Fibroblast of lung (primary cell): ENCODE data around the gene SIVA1. TPM values are rescaled to one million over a fixed set of nuclear protein-coding genes. Genes with fewer than 3 reads are reported as not detected.

Source experiments
- DNase-seq, 2 donors: peaks; one replicate each; pipeline versions ENCODE4 v3.0.0 to v3.0.0-alpha.2; 2010; ENCODE audit warnings: low read depth in 2 of 2
- H2AFZ ChIP-seq: 2 replicates; pipeline ENCODE4 v1.5.1; 2012; ENCODE audit warnings: low read length, control low read depth, inconsistent platforms
- H3K27ac ChIP-seq: 2 replicates; pipeline ENCODE4 v1.5.1; 2011; ENCODE audit warnings: low read length, control low read depth; ENCODE audit not compliant: insufficient read depth
- H3K27me3 ChIP-seq: 2 replicates; pipeline ENCODE4 v1.5.1; 2011; ENCODE audit warnings: mild to moderate bottlenecking, low read length; ENCODE audit not compliant: control insufficient read depth, insufficient read depth
- H3K36me3 ChIP-seq: 2 replicates; pipeline ENCODE4 v1.5.1; 2011; ENCODE audit warnings: low read length; ENCODE audit not compliant: control insufficient read depth, insufficient read depth
- H3K4me1 ChIP-seq: 2 replicates; pipeline ENCODE4 v1.5.1; 2011; ENCODE audit warnings: low read length; ENCODE audit not compliant: control insufficient read depth, insufficient read depth; ENCODE audit errors: extremely low read depth
- H3K4me2 ChIP-seq: 2 replicates; pipeline ENCODE4 v1.5.1; 2011; ENCODE audit warnings: low read length, control low read depth; ENCODE audit not compliant: insufficient read depth; ENCODE audit errors: extremely low read depth
- H3K4me3 ChIP-seq, 4 experiments: fragments of 200-600 bp in 1 of 4; sonication (generic) in 1 of 4; replicated peaks in 1 of 4; 2 replicates each; pipeline ENCODE4 v1.5.1; 2011 to 2016; ENCODE audit warnings: low read length in 4 of 4, low read depth in 3 of 4, mild to moderate bottlenecking in 3 of 4, control low read depth in 2 of 4, inconsistent platforms in 1 of 4, mixed read lengths in 1 of 4; ENCODE audit not compliant: insufficient read depth in 1 of 4; ENCODE audit errors: control extremely low read depth in 1 of 4
- H3K79me2 ChIP-seq: 2 replicates; pipeline ENCODE4 v1.5.1; 2012; ENCODE audit warnings: mild to moderate bottlenecking, low read length, inconsistent platforms; ENCODE audit not compliant: control insufficient read depth, insufficient read depth
- H3K9ac ChIP-seq: 2 replicates; pipeline ENCODE4 v1.5.1; 2011; ENCODE audit warnings: mild to moderate bottlenecking, low read length, control low read depth; ENCODE audit not compliant: insufficient read depth
- H3K9me3 ChIP-seq: 2 replicates; pipeline ENCODE4 v1.5.1; 2012; ENCODE audit warnings: low read depth, low read length; ENCODE audit not compliant: control insufficient read depth, insufficient read depth
- H4K20me1 ChIP-seq: 2 replicates; pipeline ENCODE4 v1.5.1; 2011; ENCODE audit warnings: low read length; ENCODE audit not compliant: control insufficient read depth, insufficient read depth; ENCODE audit errors: extremely low read depth
- CTCF ChIP-seq, 2 donors: IDR thresholded peaks in 1 of 2; conservative IDR thresholded peaks in 1 of 2; 1 replicate in 1 of 2; 2 replicates in 1 of 2; pipeline ENCODE4 v1.5.1; 2011 to 2012; ENCODE audit warnings: low read length in 2 of 2, control low read depth in 1 of 2, inconsistent platforms in 1 of 2, low read depth in 1 of 2, mild to moderate bottlenecking in 1 of 2
- EZH2 ChIP-seq: IDR thresholded peaks from 2 replicates; pipeline ENCODE4 v1.5.1; 2012; ENCODE audit warnings: low read length, control low read depth, mild to moderate bottlenecking; ENCODE audit errors: missing control alignments
- polyA plus RNA-seq, 2 donors: library from polyadenylated mRNA; depleted of rRNA in 1 of 2; stranded (reverse) in 1 of 2; unstranded in 1 of 2; fragments of >200 nt; gene quantifications; 2 replicates each; pipeline ENCODE4 v1.2.1, GENCODE V29; 2011 to 2012; ENCODE audit warnings: missing spikeins in 1 of 2
- total RNA-seq: library from RNA; depleted of rRNA; stranded (reverse); fragments of >200 nt; gene quantifications from 2 replicates; pipeline ENCODE4 v1.2.1, GENCODE V29; 2014

Gene SIVA1
- total and polyA plus RNA-seq, 2 donors (not counting 1 experiment from before 2014, with no cell fraction given), result 26.1 to 65.1 TPM

GRCh38 chr14:104707608-104708595 is 45.0 kb upstream of the SIVA1 start:
- Histone ChIP-seq H2AFZ (no peak overlapping the region), H3K79me2 (no peaks in the 10 kb centered on the region), H3K4me2 (no peak overlapping the region), H3K27ac (no peak overlapping the region), H3K4me3 (no peak overlapping the region), H4K20me1 (no peaks in the 10 kb centered on the region), H3K9me3 (no peaks in the 10 kb centered on the region), H3K9ac (no peak overlapping the region), H3K4me1 (peaks cover 4% of the 10 kb centered on the region), H3K36me3 (peaks cover 62% of the 10 kb centered on the region), H3K27me3 (no peaks in the 10 kb centered on the region)
- TF ChIP-seq EZH2, result no peak
- no peak for TF ChIP-seq CTCF (conservative IDR thresholded peaks at IDR 0.05 in 1 of 2, IDR thresholded peaks at IDR 0.05 in 1 of 2; ENCODE audit: low read depth in 1 of 2, low read length in 2 of 2)
- no peak for DNase-seq

GRCh38 chr14:104708606-104709268 is 44.2 kb upstream of the SIVA1 start:
- Histone ChIP-seq H3K9me3 (no peaks in the 10 kb centered on the region), H3K36me3 (peaks cover 61% of the 10 kb centered on the region), H3K27me3 (no peaks in the 10 kb centered on the region), H3K4me3 (no peak overlapping the region), H3K9ac (no peak overlapping the region), H4K20me1 (no peaks in the 10 kb centered on the region), H3K79me2 (no peaks in the 10 kb centered on the region), H3K4me2 (no peak overlapping the region), H3K4me1 (peaks cover 4% of the 10 kb centered on the region), H2AFZ (no peak overlapping the region), H3K27ac (no peak overlapping the region)
- peak in 1 of 2 donors; percentile 55 for DNase-seq
- TF ChIP-seq EZH2, result no peak
- peak; percentile 94 to 98 for TF ChIP-seq CTCF (conservative IDR thresholded peaks at IDR 0.05 in 1 of 2, IDR thresholded peaks at IDR 0.05 in 1 of 2; ENCODE audit: low read depth in 1 of 2, low read length in 2 of 2)

- H2AFZ ChIP-seq, result no peak overlapping the region
- H3K36me3 ChIP-seq, result peaks cover 58% of the 10 kb centered on the region
- H3K4me1 ChIP-seq, result peaks cover 4% of the 10 kb centered on the region
- no peak overlapping the region for H3K4me2 ChIP-seq
- no peak for DNase-seq
- H4K20me1 ChIP-seq, result no peaks in the 10 kb centered on the region
- no peaks in the 10 kb centered on the region for H3K79me2 ChIP-seq
- no peak overlapping the region for H3K27ac ChIP-seq
- H3K4me3 ChIP-seq, result no peak overlapping the region
- H3K9ac ChIP-seq, result no peak overlapping the region
- TF ChIP-seq EZH2 (no peak), CTCF (conservative IDR thresholded peaks at IDR 0.05 in 1 of 2, IDR thresholded peaks at IDR 0.05 in 1 of 2; ENCODE audit: low read depth in 1 of 2, low read length in 2 of 2) (no peak)
- no peaks in the 10 kb centered on the region for H3K9me3 ChIP-seq
- H3K27me3 ChIP-seq, result no peaks in the 10 kb centered on the region
Observed at GRCh38 chr14:104709387-104710039, 43.4 kb upstream of the SIVA1 start.
